ENCODE measurements around the gene CALM1.
A peak's percentile ranks its signal among the peaks of the same experiment; 100 is the strongest.
"Not testable (repeated sequence)": the region's sequence is repeated elsewhere in the genome, so short reads cannot be mapped to it uniquely, and the experiment has no call there.

Gene CALM1

DNA sequence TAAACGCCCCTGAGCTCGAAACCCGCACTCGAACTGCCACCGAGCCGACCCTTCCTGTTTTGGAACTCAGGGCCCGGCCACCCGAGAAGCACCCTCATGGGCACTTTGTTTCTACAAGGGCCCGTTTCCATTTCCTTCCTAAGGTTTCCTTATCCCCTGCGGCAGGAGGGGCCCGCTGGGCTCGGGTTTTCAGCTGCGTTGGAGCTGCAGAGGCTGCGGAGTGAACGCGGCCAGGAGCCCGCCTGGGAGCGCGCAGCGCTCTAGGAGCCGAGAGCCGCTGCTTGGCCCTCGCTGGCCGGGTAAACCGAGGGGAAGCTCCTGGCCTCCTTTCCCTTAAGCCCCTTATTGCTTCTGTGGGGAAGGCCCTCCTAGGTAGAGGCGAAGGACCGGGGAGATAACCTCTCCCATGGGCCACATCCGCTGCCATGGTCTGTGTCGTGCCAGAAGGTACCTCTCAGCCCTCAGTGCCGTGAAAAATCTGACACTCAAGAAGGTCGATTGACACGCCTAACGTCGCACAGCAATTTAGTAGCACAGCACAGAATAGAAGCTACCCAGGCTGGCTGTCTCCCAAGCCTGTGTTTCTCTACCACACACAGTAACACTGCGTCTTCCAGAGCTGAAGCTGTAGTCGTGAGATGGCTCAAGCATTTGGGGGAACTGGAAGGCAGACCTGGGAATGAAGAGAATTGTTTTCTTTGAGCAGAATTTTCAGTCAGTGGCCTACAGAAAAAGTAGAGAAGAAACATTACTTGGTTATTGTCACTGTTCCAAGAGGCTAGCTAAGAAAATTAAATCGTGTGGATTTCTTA, 12.9 kb upstream of the CALM1 start:
- peak; percentile 39 for DNase-seq

DNA sequence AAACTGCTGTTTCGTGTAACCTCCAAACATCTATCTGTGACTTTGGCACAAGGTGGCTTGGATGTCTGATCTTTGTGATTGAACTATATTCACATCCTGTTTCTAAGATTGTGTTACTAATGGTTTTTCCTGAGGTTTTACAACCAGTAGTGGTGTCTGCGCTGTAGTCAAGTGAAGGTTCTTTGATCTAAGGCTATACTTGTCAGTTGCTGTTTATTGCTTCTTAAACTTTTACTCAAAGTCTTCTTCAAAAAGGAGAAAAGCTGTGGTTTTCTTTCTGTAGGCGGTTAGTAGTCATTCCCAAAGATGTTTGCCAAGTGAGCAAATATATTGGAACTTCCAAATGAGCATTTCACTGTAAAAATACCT, 12.3 kb upstream of the CALM1 start:
- DNase-seq = no peak

DNA sequence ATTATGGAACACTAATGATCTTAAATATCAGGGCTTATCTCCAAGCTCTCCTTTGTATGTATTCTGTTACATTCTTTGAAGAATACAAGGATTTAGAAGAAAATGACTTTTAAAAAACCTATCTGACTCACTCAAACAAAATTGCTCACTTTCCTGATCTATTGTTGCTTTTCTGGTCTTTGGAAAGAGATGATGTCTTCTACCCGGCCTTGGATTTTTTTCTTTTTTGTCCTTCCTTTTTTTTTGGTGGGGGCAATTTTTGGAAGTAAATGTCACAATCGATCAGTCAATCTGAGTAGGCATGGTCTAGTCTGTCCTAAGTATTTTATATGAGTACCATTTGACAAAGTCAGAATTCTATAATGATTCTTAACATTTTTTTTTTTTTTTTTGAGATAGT, 10.5 kb upstream of the CALM1 start:
- DNase-seq = no peak

DNA sequence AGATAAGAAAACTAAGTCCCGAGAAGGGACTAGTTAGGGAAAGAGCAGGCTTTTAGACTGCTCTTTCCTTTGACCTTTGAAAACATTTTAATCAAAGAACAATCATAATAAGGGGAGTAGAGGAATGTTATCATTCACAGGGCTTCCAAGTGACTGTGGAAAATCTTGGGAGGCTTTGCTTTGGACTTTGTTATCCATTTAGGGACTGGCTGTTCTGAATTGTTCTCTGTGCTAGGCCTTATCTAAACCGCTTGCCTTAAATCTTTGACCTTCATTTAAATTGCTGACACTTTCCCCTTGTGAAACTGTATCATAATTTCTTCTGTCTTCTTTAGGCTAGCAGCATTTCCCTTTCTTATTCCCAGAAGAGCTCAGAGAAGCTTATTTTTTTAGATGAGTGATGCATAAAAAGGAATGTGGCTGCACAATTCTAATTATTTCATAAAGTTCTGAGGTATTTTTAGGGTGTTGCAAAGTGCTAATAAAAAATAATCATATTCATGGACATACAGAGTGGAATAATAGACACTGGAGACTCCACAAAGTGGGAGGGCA, 9.5 kb upstream of the CALM1 start:
- DNase-seq = no peak

DNA sequence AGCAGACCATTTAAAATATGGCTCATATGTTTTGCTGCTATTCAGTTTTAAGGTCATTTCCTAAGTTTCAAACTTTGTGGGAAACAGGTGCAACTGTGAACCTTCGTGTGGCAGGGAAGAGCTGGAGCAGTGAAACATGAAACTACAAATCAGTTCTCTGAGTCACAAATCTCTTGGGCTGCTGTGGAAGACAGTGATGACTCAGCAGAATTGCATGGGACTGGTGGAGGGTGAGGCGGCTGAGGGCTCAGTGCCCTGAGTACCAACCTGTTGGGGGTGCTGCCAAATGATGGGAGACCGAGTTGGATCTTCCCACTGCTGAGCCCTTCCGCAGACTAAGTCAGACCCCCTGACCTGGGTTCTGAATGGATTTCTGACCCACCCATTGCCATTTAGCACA, 8.4 kb upstream of the CALM1 start:
- peak; percentile 74 for DNase-seq

DNA sequence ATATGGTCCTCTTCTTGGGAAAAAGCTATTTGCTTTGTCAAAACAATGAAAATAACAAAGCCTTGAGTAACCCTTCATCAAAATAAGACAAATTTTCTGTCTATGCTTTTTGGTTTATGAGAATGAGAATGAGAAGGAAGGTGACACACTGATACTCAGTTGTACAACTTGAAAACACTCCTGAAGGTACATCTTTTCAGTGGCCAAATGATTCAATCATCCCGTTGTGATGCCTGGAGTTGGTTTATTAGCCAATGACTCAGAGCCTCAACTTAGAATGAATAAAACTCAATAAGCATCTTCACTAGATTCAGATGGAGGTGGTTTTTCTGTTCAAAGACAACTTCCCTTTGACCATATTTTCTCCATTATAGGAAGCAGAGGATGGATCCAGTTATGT, 7.8 kb upstream of the CALM1 start:
- DNase-seq = no peak

DNA sequence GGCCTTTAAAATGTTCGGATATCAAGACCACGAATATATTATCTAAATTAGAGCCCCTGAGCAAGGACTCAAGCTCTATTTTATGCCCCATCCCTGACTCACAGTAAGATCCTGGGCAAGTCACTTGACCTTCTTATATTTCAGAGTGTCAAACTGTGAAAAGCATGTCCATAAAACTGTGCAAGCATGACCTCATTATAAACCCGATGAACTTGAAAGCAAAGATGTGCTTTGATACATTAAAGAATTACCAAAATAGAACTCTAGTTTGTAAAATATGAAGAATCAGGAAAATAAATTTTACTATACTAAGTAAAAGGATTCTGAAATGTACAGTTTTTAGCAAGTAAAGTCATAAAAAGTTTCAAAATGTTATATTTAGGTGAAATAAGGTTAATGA, 2.9 kb upstream of the CALM1 start:
- no peak for DNase-seq

DNA sequence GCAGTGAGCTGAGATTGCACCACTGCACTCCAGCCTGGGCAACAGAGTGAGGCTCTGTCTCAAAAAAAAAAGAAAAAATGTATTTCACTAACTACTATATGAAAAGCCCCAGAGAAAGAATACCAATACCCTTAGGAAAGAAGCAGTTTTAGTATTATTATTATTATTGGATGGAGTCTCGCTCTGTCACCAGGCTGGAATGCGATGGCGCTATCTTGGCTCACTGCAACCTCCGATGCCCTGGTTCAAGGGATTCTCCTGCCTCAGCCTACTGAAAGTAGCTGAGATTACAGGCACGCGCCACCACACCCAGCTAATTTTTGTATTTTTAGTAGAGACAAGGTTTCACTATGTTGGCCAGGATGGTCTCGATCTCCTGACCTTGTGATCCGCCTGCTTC, 2.0 kb upstream of the CALM1 start:
- DNase-seq = not testable (repeated sequence)

DNA sequence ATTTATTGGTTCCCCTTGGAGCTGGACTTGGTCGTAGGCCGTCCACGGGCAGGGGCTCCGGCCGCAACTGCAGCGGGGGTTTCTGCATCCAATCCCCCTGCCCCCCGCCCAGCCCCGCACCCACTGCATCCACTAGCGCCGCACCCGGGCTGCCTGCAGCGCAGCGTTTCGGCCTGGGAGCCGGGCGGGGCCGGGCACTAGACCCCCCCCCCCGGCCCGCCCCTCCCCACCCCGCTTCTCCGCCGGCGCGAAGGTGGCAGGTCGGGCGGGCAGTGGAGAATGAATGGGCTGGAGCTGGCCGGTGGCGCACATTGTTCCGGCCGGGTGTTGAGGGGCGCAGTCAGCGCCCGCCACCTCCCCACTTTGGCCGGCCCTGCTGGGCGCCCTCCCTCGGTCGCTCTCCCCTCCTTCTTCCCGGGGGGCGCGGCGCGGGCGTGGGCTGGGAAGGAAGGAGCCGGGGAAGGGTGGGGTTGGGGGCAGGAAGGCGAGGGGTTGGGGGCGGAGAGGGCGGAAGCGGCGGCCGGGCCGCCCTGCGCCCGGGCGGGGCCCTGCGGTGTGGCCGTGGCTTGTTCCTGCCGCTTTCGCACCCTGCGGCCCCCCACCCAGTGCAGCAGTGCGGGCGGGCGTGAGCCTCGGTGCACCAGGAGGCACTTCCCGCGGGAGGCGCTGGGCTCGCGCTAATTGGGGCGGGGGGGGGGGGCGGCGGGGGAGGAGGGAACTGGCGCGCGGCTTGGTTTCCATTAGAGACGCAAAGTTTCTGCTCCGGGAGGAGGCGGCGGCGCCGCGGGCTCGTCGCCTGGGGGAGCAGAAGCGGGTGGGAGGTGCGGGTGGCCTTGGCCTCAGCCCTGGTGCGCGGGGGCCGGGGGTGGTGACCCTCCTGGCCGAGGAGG, 841 bp downstream of the CALM1 start:
- DNase-seq = peak; percentile 41

DNA sequence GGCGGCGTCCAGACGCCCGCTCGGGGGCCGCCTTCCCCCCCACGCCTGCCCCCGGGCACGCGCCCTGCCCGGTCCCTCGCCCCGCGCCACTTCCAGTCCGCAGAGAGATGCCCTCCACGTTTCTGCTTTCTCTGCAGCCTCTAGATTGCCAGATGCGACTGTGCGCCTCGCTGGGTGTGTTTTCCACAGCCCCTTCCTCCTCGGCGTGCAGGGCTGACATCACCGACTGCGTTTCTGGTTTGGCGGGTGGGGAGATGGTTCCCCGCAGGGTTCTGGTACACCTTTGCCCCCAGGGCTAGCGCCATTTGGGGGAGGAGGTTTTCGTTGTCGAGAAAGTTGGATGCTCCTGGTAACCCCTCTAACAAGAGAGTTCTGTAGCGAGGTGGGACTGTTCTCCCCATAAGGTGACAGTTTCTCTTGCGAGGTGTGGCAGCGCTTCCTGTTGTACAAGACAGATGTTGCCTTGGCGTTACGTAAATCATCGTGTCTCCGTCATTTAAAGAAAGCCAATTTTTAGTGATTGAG, 1.5 kb downstream of the CALM1 start:
- no peak for DNase-seq

DNA sequence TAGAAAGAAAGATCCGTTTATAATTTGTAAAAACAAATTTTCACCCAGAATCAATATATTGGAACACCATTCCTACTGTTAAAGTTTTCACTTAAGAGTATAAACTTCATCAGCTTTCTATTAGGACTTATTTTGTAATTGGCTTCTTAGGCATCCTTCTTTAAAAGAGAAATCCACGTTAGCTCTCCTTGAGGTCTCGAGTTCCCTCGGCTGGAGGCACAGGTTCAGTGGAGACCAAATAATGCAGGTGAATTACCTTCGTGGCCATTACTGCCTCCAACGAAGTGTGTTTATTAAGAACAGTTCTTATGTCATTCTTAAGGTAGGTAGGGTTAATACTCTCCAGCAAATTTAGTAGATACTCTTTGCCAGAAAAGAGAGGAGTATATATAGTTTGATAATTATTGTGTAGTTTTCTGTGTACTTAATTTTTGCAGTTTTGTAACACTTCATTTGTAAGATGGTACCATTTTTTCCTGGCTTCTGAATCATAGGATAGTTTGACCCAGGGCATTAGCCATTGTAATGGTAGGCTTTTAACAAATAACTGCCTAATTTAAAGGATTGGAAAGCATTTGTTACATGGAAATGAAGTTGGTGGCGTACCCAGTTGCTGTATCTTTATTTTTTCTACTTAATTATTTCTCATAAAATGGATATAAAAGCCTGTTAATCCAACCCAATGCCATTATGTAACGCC, 2.2 kb downstream of the CALM1 start:
- DNase-seq = no peak

DNA sequence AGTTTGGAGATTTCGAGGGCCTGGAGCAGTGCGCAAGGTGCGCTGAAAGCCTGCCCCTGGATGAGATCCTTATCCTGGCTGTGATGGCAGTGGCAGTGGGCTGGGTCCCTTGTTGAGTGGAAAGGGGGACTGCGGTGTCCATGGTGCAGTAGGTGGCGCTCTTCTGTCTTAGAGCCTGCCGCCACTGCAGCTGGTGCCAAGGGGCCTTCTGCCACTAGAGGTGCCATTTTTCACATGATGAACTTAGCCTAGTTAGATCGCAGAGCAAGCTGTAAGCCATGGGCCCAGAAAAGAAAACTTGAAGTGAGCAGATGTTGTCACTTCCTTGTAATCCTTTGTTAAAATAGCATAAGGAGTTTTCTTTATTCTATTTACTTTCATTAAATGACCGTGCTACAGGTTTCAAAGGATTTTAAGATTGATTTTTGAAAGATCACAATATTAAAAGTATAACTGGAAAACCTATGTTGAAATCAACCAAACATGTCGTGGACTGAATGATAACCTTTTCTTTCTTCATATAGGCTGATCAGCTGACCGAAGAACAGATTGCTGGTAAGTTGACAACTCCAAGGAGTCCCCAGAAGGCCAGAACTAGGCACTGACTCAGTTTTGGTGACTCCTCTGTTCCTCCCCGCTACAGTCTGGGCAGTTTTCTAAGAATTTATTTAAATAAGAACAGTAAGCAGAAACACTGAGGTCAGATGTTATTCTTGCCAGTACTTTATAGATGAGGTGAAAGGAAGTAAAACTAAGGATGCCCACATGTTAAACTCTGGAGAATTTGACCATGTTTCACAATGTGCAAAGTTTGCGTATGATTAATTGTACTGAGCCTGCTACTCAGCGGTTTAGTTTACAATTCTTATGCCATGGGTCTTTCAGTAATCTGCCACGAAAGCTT, 3.0 kb downstream of the CALM1 start:
- DNase-seq = peak; percentile 92

DNA sequence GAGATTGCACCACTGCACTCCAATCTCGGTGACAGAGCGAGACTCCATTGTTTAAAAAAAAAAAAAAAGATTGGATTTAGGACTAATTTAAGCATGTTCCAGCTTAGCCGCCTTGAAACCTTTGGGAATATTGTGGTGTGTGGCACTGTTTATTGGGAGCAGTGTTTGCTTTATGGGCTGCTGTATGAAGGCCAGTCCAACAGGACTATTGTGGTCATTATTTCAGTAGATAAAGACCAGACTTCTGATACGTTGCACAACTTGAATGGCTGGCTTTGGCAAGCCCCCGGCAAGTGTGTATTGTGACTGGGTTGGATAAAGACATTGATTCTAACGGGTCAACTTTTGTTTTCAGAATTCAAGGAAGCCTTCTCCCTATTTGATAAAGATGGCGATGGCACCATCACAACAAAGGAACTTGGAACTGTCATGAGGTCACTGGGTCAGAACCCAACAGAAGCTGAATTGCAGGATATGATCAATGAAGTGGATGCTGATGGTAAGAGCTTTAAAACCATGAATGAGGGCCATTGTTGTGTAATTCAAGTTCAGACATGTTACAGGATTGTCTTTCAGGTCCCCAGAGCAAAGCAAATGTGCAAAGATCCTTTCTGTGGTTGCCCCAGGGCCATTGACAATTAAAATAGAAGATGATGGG, 4.2 kb downstream of the CALM1 start:
- no peak for DNase-seq

DNA sequence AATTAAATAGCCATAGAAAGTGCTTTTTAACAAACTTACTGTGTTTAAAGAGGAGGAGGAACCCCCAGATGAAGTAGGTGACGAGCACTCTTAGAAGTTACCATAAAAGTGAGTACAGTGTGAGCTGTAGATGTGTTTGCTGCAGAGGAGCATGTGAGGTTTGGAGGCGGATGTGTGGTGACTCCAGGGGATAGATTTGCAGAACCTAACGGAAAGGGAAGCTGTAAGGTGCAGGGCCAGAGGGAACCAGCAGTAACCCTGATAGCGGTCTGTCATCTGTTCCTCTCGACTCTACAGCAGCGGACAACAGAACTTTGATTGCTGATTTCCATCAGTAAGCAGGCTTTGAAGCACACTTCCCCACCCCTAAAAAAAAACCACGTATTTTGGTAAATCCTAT, 5.2 kb downstream of the CALM1 start:
- DNase-seq = no peak

DNA sequence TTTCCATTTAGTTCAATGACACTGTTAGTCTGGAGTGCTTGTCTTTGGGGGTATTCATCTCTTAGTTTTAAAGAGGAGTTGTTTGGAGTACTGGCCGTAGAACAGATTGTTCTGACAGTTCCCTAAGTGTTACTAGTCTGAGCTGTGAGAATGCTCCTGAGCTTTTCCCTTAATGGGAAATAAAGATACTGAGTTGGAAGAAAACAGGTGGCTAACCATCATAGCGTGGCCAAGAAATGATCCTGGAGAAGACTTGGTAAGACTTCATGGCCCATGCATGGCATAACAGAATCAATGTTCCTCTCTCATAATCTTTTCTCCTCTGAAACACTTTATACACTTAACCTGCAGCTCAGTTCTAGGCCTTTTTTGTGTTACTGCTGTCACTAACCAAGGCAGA, 6.2 kb downstream of the CALM1 start:
- DNase-seq = no peak

DNA sequence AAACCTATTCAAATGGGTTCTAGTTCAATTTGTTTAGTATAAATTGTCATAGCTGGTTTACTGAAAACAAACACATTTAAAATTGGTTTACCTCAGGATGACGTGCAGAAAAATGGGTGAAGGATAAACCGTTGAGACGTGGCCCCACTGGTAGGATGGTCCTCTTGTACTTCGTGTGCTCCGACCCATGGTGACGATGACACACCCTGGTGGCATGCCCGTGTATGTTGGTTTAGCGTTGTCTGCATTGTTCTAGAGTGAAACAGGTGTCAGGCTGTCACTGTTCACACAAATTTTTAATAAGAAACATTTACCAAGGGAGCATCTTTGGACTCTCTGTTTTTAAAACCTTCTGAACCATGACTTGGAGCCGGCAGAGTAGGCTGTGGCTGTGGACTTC, 8.3 kb downstream of the CALM1 start:
- DNase-seq = no peak

DNA sequence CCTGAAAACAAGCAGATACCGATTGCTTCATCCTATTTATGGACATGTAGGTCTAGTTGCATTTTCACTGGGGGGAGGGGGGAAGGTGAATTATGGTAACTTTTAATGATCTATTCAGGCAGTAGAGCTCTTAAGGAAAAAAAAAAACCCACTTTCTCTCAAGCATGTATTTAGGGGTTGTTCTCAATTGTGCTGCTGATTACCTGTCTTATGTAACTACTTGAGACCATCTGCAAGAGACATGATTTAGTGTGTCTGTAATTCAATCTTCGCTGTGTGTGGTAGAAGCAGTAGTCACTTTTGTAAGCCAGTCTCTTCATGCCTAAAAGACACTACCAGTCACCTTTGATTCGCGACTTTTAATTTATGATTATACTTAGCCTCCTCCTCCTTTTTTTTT, 8.9 kb downstream of the CALM1 start:
- DNase-seq = no peak

DNA sequence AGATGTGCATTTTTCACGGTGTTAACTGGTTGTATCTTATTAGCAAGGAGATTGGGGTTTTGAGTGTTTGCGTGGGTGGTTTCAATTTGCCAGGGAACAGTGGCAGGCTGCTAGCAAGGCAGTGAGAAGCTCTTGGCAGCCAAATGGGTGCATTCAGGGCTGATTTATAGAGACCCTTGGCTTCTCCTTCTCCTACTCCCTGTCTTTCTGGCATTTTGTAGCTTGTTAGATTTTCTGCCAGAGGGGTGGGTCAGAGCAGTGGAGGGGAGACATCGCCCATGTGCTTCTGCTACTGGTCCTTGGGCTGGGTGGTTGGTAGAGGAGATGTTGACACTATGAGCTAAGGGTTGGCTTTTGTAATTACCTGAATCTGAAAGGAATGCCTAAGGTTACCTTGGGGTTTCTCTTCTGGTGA, 9.6 kb downstream of the CALM1 start:
- no peak for DNase-seq

DNA sequence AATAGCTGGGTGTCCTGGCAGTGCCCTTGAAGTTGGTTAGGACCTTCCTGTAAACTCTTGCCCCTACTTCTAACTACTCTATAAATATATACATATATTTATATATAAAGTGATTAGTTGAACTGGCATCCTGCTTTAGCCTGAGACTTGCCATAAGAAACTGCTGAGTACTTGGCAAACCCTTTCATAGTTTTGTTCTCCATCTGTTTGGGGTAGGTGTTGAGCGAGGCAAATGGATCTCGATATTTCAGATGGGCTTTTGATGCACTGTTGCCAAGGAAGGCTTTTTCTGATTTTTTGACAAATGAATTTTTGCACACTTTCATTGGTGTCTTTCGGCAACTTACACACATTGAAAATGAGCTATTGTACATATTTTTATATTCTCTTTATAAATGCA, 10.4 kb downstream of the CALM1 start:
- DNase-seq = no peak

DNA sequence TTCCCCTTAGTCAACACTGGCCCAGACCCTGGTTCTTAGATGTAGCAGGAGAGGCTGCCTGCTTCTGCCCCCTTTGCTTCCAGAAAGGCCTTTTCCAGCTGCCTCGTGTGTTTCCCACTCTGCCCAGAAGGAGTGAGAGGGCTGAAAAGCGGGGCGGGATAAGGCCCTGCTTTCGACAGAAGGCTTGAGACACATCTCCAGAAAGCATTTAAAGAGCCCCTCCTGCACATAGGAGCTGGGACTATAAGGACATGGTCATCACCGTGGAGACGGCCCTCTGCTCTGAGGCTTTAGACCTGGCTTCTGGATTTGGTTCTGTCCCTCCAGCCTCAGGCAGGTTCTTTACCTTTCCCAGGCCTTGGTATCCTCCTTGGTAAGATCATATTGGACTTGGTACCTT, 11.9 kb downstream of the CALM1 start:
- DNase-seq = no peak

DNA sequence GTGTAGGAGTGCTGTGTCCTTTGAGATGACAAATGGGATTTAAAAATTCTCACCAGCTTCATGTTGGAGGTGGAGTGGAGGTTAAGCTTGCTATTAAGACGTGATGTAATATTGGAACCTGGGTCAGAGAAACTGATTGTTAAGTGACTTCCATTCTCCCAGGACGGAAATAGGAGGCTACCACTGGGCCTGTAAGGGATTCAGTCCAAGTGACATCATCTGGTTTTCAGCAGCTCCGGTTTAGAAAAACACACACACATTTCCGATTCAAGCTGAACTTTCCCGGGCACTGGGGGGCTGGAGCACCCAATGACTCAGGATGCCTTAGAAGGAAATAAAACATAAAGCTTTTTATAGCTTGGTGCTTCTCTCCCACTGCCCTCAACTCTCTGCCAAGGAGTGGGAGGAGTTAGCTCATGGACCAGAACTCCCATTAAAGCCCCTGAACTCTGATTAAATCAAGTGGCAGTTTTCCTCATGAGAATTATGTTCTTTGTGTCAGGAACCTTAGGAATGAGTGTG, 12.4 kb downstream of the CALM1 start:
- peak; percentile 94 for DNase-seq
